Stimulated activated CD8-positive, alpha-beta memory T cell treated with anti-CD3 and anti-CD28 coated beads, Interleukin-7, amount 100 ng/mL, for 4 hours (primary cell): ENCODE data around the gene RIOX2.
"Not testable (repeated sequence)": the region's sequence is repeated elsewhere in the genome, so short reads cannot be mapped to it uniquely, and the experiment has no call there.

Source experiments
- DNase-seq, 2 donors: peaks; one replicate each; pipeline ENCODE4 v3.0.0-alpha.2; 2020; ENCODE audit warnings: low read depth in 2 of 2

The RIOX2 gene

GRCh38 chr3:97911459-97911858 is 60.8 kb downstream of the RIOX2 start:
- no peak for DNase-seq

DNA sequence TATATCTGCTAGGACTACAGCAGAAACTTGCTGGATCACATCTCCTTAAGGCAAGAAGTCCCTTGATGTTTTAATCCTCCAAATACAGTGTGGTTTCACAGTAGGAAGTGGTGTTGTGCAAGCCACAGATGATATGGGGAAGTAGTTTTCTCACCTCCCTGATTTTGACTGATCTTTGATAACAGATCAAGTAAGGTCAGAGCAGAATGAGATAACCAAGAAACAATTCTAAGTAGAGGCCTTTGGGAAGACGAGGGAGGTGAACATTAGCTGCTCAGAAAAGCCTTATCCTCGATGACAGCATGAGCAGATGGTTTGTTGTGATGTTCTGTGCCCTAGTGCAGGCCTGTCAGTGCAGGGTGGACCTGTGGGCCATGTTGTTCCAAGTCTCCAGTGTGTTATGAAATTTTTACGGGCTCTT is 61.3 kb downstream of the RIOX2 start:
- no peak for DNase-seq

DNA sequence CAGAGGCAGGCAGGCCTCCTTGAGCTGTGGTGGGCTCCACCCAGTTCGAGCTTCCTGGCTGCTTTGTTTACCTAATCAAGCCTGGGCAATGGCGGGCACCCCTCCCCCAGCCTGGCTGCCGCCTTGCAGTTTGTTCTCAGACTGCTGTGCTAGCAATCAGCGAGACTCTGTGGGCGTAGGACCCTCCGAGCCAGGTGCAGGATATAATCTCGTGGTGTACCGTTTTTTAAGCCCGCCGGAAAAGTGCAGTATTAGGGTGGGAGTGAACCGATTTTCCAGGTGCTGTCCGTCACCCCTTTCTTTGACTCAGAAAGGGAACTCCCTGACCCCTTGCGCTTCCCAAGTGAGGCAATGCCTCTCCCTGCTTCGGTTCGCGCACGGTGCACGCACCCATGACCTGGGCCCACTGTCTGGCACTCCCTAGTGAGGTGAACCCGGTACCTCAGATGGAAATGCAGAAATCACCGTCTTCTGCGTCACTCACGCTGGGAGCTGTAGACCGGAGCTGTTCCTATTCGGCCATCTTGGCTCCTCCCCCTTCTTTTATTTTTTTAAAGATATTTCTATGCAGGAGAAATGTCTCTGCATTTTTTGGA is 61.9 kb downstream of the RIOX2 start:
- peak in 1 of 2 donors; percentile 6 for DNase-seq

- not testable (repeated sequence) for DNase-seq
These were observed 62.4 kb downstream of the RIOX2 start for GRCh38 chr3:97909830-97910229.

GRCh38 chr3:97901313-97902248 is 70.7 kb downstream of the RIOX2 start:
- DNase-seq: no peak

GRCh38 chr3:97899331-97899730 is 72.9 kb downstream of the RIOX2 start:
- no peak for DNase-seq

- no peak for DNase-seq
These were observed 75.7 kb downstream of the RIOX2 start for GRCh38 chr3:97896547-97896946.

GRCh38 chr3:97896129-97896528 is 76.1 kb downstream of the RIOX2 start:
- DNase-seq: no peak

- no peak for DNase-seq
These were observed 77.0 kb downstream of the RIOX2 start for GRCh38 chr3:97895216-97895615.

DNA sequence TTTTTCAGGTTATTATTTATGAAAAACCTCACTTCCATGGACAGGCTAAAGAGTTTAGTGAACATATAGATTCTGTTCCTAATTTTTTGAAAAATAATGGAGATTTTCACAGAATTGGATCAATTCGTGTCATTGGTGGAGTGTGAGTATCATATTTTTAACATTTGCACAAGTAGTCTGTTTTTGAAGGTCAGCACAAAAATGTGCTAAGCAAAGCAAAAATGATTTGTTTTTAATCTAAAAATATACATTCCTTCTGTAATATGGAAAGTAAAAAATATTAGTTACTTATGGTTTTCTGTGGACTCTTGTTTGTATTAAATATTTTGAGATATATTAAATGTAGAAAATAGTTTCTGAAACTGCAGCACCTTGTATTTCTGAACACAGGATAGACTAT is 79.4 kb downstream of the RIOX2 start:
- no peak for DNase-seq
